Measurements from ENCODE around the gene ATP10D. TPM values are rescaled to one million over a fixed set of nuclear protein-coding genes. Genes with fewer than 3 reads are reported as not detected.
A peak's percentile ranks its signal among the peaks of the same experiment; 100 is the strongest.

Gene ATP10D
- total RNA-seq, 1 experiment from 2014 or later = 5.1 TPM

DNA sequence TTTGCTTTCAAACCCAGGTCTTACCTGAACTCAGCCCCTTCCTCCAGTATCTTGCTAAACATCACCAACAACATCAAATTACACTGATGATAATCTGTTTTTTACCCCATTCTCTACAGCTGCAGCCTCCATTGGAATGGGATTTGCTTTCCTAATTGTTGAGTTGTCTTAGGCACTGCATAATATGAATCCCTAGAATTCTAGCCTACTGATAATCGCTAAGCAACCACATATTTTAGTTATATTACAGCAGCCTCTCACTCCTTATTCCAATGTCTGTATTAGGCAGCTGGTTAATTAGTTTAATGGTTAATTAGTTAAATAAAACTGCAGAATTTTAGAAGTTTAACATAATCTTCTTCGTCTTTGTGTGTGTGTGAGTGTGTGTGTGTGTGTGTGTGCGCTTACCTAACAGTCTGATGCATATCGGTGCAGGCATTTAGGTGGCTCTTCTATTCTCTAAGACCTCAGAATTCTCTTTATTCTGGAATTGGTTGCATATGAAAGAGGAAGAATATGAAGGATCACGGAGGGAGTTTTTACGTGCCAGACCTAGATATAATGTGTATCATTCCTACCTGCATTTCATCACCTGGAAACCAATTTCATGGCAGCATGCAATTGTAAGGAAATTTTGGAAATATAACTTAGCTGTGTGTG lies 16.2 kb upstream of the ATP10D start (continued):
- TF ChIP-seq, protein P1, sequence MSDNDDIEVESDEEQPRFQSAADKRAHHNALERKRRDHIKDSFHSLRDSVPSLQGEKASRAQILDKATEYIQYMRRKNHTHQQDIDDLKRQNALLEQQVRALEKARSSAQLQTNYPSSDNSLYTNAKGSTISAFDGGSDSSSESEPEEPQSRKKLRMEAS (IDR thresholded peaks at IDR 0.05) = no peak
- TF ChIP-seq EZH2phosphoT487 (IDR thresholded peaks at IDR 0.05; ENCODE audit: borderline replicate concordance) (no peak), EZH2 (IDR thresholded peaks at IDR 0.05) (no peak), FOSL1 (IDR thresholded peaks at IDR 0.05; ENCODE audit: low read depth) (no peak), YY1 (IDR thresholded peaks at IDR 0.05; ENCODE audit: extremely low read depth, insufficient replicate concordance, low read depth, low read length) (no peak), POLR2A (IDR thresholded peaks at IDR 0.05; ENCODE audit: borderline replicate concordance, extremely low read depth, insufficient read depth, insufficient read length) (no peak)
- TF ChIP-seq, protein P2, sequence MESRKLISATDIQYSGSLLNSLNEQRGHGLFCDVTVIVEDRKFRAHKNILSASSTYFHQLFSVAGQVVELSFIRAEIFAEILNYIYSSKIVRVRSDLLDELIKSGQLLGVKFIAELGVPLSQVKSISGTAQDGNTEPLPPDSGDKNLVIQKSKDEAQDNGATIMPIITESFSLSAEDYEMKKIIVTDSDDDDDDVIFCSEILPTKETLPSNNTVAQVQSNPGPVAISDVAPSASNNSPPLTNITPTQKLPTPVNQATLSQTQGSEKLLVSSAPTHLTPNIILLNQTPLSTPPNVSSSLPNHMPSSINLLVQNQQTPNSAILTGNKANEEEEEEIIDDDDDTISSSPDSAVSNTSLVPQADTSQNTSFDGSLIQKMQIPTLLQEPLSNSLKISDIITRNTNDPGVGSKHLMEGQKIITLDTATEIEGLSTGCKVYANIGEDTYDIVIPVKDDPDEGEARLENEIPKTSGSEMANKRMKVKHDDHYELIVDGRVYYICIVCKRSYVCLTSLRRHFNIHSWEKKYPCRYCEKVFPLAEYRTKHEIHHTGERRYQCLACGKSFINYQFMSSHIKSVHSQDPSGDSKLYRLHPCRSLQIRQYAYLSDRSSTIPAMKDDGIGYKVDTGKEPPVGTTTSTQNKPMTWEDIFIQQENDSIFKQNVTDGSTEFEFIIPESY (IDR thresholded peaks at IDR 0.05; ENCODE audit: extremely low read depth, insufficient replicate concordance, low read length) = no peak

DNA sequence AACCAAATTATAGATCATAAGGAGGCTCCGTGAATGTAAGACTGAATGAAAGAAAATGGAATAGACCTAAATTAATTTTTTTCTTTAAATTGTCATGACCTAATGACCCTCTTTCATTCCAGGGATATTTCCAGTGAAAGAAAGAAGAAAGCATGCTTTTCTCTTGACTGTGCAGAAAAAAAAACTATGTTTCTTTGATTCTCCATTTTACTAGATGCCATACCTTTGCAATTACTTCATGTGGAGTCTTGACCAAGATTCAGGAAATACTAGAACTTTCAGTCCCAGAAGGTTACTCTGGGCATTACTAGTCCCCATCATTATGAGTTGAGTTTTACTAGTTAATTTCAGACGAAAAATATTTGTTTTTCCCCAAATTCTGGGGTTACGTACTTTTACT lies 15.1 kb upstream of the ATP10D start:
- no peak overlapping the region for H3K4me3 ChIP-seq (replicated peaks in 1 of 2; ENCODE audit: low read depth in 1 of 2, low read length in 2 of 2)
- RAD21 ChIA-PET (ENCODE audit: low non-redundant PET in 1 of 2, low total read pairs in 2 of 2, uncharacterized antibody in 2 of 2, unreplicated experiment in 2 of 2) = no interaction called here

More for the DNA sequence above, 15.1 kb upstream of the ATP10D start:
- Histone ChIP-seq H3K27ac (ENCODE audit: low read depth, low read length) (no peak overlapping the region), H3K36me3 (ENCODE audit: control insufficient read depth in 1 of 2, insufficient read depth in 2 of 2, low read length in 2 of 2) (no peaks in the 10 kb centered on the region), H3K4me2 (ENCODE audit: low read length) (peak overlapping the region; percentile 36), H3K9me2 (ENCODE audit: insufficient read depth) (no peaks in the 10 kb centered on the region), H4K20me1 (ENCODE audit: insufficient read depth) (no peaks in the 10 kb centered on the region), H3K4me1 (ENCODE audit: control insufficient read depth in 1 of 2, insufficient read depth in 2 of 2, low read length in 2 of 2) (peaks cover 6 to 38% of the 10 kb centered on the region in 2 experiments; a peak in 3 of 4 replicates), H3K9me3 (ENCODE audit: control insufficient read depth in 1 of 2, insufficient read depth in 1 of 2, low read depth in 1 of 2, low read length in 2 of 2) (no peaks in the 10 kb centered on the region), H3K9ac (ENCODE audit: low read length) (no peak overlapping the region), H3K27me3 (ENCODE audit: insufficient read depth, low read length) (no peaks in the 10 kb centered on the region), H3K79me2 (ENCODE audit: insufficient read depth, low read length) (no peaks in the 10 kb centered on the region), H2AFZ (ENCODE audit: low read depth, low read length, poor library complexity, severe bottlenecking) (peak overlapping the region; percentile 52)
- DNase-seq (ENCODE audit: low read depth, low spot score) = no peak
- ChIA-PET POLR2A (no interaction called here), CTCF (no interaction called here)
- intact Hi-C loops (cut with micrococcal nuclease) = no loop called here
- peak; percentile 42; the same call in 1 of the 2 replicates for ATAC-seq
- no TSS peak for BruUV-seq (replicated peaks)
- TF ChIP-seq, protein P3, sequence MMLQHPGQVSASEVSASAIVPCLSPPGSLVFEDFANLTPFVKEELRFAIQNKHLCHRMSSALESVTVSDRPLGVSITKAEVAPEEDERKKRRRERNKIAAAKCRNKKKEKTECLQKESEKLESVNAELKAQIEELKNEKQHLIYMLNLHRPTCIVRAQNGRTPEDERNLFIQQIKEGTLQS (IDR thresholded peaks at IDR 0.05) = no peak
- no peak for TF ChIP-seq POLR2AphosphoS5 (IDR thresholded peaks at IDR 0.05; ENCODE audit: low read depth, low read length)
- TF ChIP-seq, protein P2 (IDR thresholded peaks at IDR 0.05; ENCODE audit: extremely low read depth, insufficient replicate concordance, low read length) = no peak
- peak; percentile 48; the same call in 1 of the 2 replicates for TF ChIP-seq FOSL1 (IDR thresholded peaks at IDR 0.05; ENCODE audit: low read depth)
- 0 out of 2 replicates have a peak, but pooled peaks have one; percentile 37 for TF ChIP-seq JUND (IDR thresholded peaks at IDR 0.05)
- 0 out of 2 replicates have a peak, but pooled peaks have one; percentile 2 for TF ChIP-seq CEBPB (IDR thresholded peaks at IDR 0.05; ENCODE audit: low read depth)
- peak; percentile 30; the same call in 1 of the 2 replicates for TF ChIP-seq SP1 (IDR thresholded peaks at IDR 0.05; ENCODE audit: low read depth)

All from HCT116 (cell line).